ENCODE results near the gene UBA7. TPM values are rescaled to one million over a fixed set of nuclear protein-coding genes. Genes with fewer than 3 reads are reported as not detected.

Gene UBA7
- polyA plus RNA-seq, 1 of the 3 experiments (the other 2 are of a cell fraction), result 22.6 TPM

DNA sequence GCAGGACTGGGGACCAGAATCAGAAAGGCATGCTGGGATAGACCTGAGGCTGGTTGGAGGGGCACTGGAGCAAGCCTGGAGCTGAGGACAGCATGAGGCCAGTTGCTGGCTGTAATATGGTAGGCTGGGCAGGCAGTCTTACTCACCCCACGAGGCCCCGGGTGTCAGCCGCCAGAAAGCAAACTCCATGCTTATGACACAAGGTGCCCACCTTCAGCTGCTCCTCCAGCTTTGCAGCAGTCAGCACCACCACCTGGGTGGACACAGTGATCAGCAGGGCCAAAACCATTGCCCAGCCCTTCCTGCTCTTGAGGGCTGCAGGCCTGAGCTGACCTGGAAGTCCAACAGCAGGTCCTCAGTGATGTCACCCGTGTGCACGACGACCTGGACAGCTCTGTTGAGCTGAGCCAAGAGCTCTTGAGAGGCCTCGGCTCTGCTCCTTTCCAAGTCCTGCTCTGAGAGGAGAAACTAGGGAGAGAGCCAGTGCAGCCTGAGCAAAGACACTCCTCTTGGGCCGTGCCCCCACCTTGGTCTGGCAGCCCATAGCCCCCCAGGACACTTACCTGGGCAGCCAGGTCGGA is 747 bp downstream of the UBA7 start:
- WGBS (ENCODE audit: low lambda C conversion rate), result 88% methylated on average over 5 of the region's 9 CpGs
- POLR2A ChIA-PET, result no interaction called here
- Histone ChIP-seq H3K9ac (peak overlapping the region; percentile 38), H3K9me3 (no peaks in the 10 kb centered on the region), H3K4me3 (ENCODE audit: low read depth in 2 of 2, low read length in 1 of 2) (peak overlapping the region in 1 of 2 experiments; percentile 51; a peak in 3 of 4 replicates), H3K4me1 (ENCODE audit: control insufficient read depth in 1 of 2, insufficient read depth in 2 of 2, low read depth in 1 of 2, low read length in 1 of 2) (peaks cover 0 to 34% of the 10 kb centered on the region in 2 experiments; a peak in 2 of 4 replicates), H3K36me3 (replicated peaks in 1 of 2; ENCODE audit: control insufficient read depth in 1 of 2, insufficient read depth in 2 of 2, low read length in 1 of 2) (no peaks in the 10 kb centered on the region), H4K20me1 (ENCODE audit: insufficient read depth) (no peaks in the 10 kb centered on the region), H3K27ac (ENCODE audit: low read depth in 2 of 2, low read length in 1 of 2) (no peak overlapping the region), H3K4me2 (peak overlapping the region; percentile 73), H3K79me2 (ENCODE audit: insufficient read depth) (no peaks in the 10 kb centered on the region), H3F3A (replicated peaks; ENCODE audit: insufficient read depth) (peaks cover 4% of the 10 kb centered on the region), H2AFZ (ENCODE audit: low read depth) (peak overlapping the region; percentile 92; the same call in 1 of the 2 replicates), H3K9me2 (no peaks in the 10 kb centered on the region), H3K27me3 (ENCODE audit: insufficient read depth) (no peaks in the 10 kb centered on the region)
- DNase-seq, result no peak
- CTCF ChIA-PET, result interaction anchor here (1.2 to 17.6 kb wide), 2 partner anchors 10 to 23 kb away, joined by 5 to 386 read pairs; partner anchors contain the start of gene INKA1
- no peak for TF ChIP-seq NFIC (IDR thresholded peaks at IDR 0.05; ENCODE audit: borderline replicate concordance)
- TF ChIP-seq MXI1 (IDR thresholded peaks at IDR 0.05; ENCODE audit: low read depth, low read length), result no peak
- TF ChIP-seq TEAD4 (IDR thresholded peaks at IDR 0.05; ENCODE audit: borderline replicate concordance, insufficient read depth), result no peak
- TF ChIP-seq EZH2phosphoT487 (IDR thresholded peaks at IDR 0.05; ENCODE audit: borderline replicate concordance, low read depth), result no peak

DNA sequence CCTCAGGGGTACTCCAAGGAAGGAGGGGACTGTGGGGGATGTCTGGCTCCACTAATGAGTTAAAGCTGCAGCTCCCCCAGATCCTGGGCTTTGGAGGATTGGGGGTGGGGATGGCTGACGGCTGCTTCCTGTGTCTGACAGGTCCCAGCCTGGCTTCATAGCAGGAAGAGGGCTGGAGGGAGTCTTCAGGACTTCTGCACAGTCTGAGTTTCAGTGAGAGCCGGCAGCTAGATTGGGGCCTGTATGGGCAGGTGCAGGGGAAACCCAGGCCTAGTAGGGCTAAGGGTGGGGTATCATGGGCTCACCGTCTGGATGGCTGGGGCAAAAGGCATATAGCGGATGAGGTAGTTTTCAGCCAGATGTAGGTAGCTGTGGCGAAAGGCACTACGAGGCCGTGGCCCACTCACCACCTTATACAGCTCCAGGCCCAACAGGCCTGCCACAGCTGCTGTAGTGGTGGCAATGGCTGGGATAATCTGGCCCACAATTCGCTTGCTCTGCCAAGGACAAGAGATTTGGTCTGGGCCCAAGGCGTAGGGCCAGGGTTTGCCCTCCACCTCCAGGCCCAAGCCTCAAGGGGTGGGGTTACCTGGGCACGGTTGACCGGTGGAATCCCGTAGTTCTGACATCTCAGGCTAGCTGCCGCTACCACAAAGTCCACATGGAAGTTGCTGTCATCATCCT is 6.2 kb downstream of the UBA7 start:
- DNase-seq, result peak; percentile 55
- Histone ChIP-seq H4K20me1 (ENCODE audit: insufficient read depth) (no peaks in the 10 kb centered on the region), H3K27ac (ENCODE audit: low read depth in 2 of 2, low read length in 1 of 2) (peak overlapping the region in 1 of 2 experiments; percentile 98; a peak in 2 of 4 replicates), H3F3A (replicated peaks; ENCODE audit: insufficient read depth) (no peaks in the 10 kb centered on the region), H3K4me2 (peak overlapping the region; percentile 11; the same call in 1 of the 2 replicates), H3K4me3 (ENCODE audit: low read depth in 2 of 2, low read length in 1 of 2) (no peak overlapping the region), H3K36me3 (replicated peaks in 1 of 2; ENCODE audit: control insufficient read depth in 1 of 2, insufficient read depth in 2 of 2, low read length in 1 of 2) (no peaks in the 10 kb centered on the region), H3K9ac (no peak overlapping the region), H3K27me3 (ENCODE audit: insufficient read depth) (no peaks in the 10 kb centered on the region), H2AFZ (ENCODE audit: low read depth) (no peak overlapping the region), H3K9me2 (no peaks in the 10 kb centered on the region), H3K4me1 (ENCODE audit: control insufficient read depth in 1 of 2, insufficient read depth in 2 of 2, low read depth in 1 of 2, low read length in 1 of 2) (peaks cover 16 to 64% of the 10 kb centered on the region in 2 experiments), H3K79me2 (ENCODE audit: insufficient read depth) (no peaks in the 10 kb centered on the region), H3K9me3 (no peaks in the 10 kb centered on the region)
- ChIA-PET POLR2A (interaction anchor here (0.6 to 2.4 kb wide), 4 partner anchors 13 to 132 kb away, joined by 3 to 6 read pairs (median 6); partner anchors contain the start of gene RBM6), CTCF (interaction anchor here (0.9 to 17.6 kb wide), 5 partner anchors 29 to 101 kb away, joined by 3 to 386 read pairs (median 3); no protein-coding TSS in a partner anchor)
- TF ChIP-seq EZH2phosphoT487 (IDR thresholded peaks at IDR 0.05; ENCODE audit: borderline replicate concordance, low read depth), result no peak
- TF ChIP-seq CHD2 (IDR thresholded peaks at IDR 0.05; ENCODE audit: low read length, partially characterized antibody), result peak; percentile 70
- TF ChIP-seq TCF12 (IDR thresholded peaks at IDR 0.05), result peak; percentile 31; the same call in 1 of the 2 replicates
- TF ChIP-seq RCOR1 (IDR thresholded peaks at IDR 0.05; ENCODE audit: low read length), result no peak
- TF ChIP-seq NFIC (IDR thresholded peaks at IDR 0.05; ENCODE audit: borderline replicate concordance), result no peak
- peak; percentile 9; the same call in 1 of the 2 replicates for TF ChIP-seq SMC3 (IDR thresholded peaks at IDR 0.05; ENCODE audit: low read depth, low read length)
- TF ChIP-seq, protein P1, sequence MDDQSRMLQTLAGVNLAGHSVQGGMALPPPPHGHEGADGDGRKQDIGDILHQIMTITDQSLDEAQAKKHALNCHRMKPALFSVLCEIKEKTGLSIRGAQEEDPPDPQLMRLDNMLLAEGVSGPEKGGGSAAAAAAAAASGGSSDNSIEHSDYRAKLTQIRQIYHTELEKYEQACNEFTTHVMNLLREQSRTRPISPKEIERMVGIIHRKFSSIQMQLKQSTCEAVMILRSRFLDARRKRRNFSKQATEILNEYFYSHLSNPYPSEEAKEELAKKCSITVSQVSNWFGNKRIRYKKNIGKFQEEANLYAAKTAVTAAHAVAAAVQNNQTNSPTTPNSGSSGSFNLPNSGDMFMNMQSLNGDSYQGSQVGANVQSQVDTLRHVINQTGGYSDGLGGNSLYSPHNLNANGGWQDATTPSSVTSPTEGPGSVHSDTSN (IDR thresholded peaks at IDR 0.05), result 0 out of 2 replicates have a peak, but pooled peaks have one; percentile 12
- TF ChIP-seq EP300 (IDR thresholded peaks at IDR 0.05; ENCODE audit: borderline replicate concordance in 1 of 2, low read depth in 1 of 2, low read length in 1 of 2), result peak in 1 of 2 experiments; percentile 47; a peak in 1 of 4 replicates
- WGBS (ENCODE audit: low lambda C conversion rate), result 75% methylated on average over 8 of the region's 13 CpGs

Measured in SK-N-SH (cell line).